Adrenal gland (tissue), 5 donors: ENCODE results near the gene TBXAS1.

Experiments used
- POLR2A ChIP-seq, 2 donors: fragments of 450-650 bp; IDR thresholded peaks; one replicate each; pipeline ENCODE4 v1.6.1; 2017; ENCODE audit warnings: antibody characterized with exemption in 2 of 2, mild to moderate bottlenecking in 2 of 2, moderate library complexity in 1 of 2
- TF ChIP-seq, protein P1 (sequence below), 6 experiments: fragments of 450-650 bp in 4 of 6; fragments of 200-600 bp in 2 of 6; sonication (generic) in 1 of 6; IDR thresholded peaks; 1 replicate in 5 of 6; 2 replicates in 1 of 6; pipeline versions ENCODE4 v1.5.1 to v1.8.0; 2016 to 2021; ENCODE audit warnings: antibody characterized with exemption in 6 of 6, mild to moderate bottlenecking in 2 of 6, moderate library complexity in 1 of 6
- donor health status: DM: no; HTN: no; CAD: no.

DNA sequence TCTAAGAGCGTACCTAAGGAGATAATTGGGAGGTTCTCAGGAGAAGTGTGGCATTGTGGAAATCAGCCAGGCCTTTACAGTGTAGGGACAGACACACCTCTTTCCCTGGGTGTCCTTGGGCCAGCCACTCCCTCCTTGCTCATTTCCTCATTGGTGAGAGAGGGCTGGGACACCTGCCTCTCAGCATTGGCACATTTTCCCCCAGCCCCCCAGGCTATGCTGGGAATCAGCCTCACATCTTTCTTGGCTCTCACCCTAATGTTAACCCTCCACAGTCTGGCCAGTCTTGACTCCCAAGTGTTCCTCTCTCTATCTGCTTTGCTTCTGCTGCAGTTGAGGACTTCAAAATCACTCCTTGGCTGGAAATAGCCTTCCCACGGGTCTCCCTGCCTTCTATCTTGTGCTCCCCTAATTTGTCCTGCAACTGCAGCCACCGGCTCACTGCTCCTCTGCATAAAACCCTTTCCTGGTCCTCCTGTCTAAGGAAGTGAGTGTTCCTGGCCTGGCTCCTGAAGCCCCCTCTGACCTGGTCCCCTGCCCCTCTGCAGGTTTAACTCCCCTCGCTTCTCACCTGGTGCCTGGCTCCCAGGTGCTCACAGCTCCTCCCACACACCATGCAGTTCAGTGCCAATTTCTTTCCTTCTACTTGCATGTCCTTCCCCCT is 15.8 kb downstream of the TBXAS1 start:
- TF ChIP-seq, protein P1, sequence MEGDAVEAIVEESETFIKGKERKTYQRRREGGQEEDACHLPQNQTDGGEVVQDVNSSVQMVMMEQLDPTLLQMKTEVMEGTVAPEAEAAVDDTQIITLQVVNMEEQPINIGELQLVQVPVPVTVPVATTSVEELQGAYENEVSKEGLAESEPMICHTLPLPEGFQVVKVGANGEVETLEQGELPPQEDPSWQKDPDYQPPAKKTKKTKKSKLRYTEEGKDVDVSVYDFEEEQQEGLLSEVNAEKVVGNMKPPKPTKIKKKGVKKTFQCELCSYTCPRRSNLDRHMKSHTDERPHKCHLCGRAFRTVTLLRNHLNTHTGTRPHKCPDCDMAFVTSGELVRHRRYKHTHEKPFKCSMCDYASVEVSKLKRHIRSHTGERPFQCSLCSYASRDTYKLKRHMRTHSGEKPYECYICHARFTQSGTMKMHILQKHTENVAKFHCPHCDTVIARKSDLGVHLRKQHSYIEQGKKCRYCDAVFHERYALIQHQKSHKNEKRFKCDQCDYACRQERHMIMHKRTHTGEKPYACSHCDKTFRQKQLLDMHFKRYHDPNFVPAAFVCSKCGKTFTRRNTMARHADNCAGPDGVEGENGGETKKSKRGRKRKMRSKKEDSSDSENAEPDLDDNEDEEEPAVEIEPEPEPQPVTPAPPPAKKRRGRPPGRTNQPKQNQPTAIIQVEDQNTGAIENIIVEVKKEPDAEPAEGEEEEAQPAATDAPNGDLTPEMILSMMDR (IDR thresholded peaks at IDR 0.05), result no peak
- no peak for TF ChIP-seq POLR2A (IDR thresholded peaks at IDR 0.05)
